H1 (cell line): Measurements from ENCODE around the gene RGS16. TPM values are rescaled to one million over a fixed set of nuclear protein-coding genes. Genes with fewer than 3 reads are reported as not detected.

Experiments used
- CTCF ChIA-PET: fragments of 300-600 bp; sonication (Branson Sonifier 250); formaldehyde crosslinking; loops from one replicate; lab custom pipeline; 2021; ENCODE audit not compliant: partially characterized antibody; lab: Charles Lee
- POLR2A ChIA-PET: fragments of 300-600 bp; sonication (Branson Sonifier 250); formaldehyde crosslinking; loops from one replicate; lab custom pipeline; 2021; ENCODE audit warnings: inconsistent platforms; ENCODE audit not compliant: partially characterized antibody; lab: Charles Lee
- DNase-seq, 2 experiments: peaks; one replicate each; pipeline versions ENCODE4 v3.0.0 to v3.0.0-alpha.2; 2010 to 2022; ENCODE audit warnings: low spot score in 2 of 2, low read depth in 1 of 2, mixed read lengths in 1 of 2
- FAIRE-seq: peaks from 2 replicates; lab custom pipeline; 2011; peaks lifted over from hg19 to GRCh38; lab: Jason Lieb, UNC
- H2AFZ ChIP-seq: 2 replicates; pipeline ENCODE4 v1.8.1; 2012; ENCODE audit warnings: low read length, inconsistent platforms
- H2AK5ac ChIP-seq: 2 replicates; pipeline ENCODE4 v1.6.1; 2013; ENCODE audit warnings: low read depth, low read length
- H2BK120ac ChIP-seq: replicated peaks from 2 replicates; pipeline ENCODE3; 2013; ENCODE audit warnings: low read depth, low read length, inconsistent platforms
- H2BK12ac ChIP-seq: 2 replicates; pipeline ENCODE4 v1.6.1; 2013; ENCODE audit warnings: low read depth, low read length
- H2BK15ac ChIP-seq: 2 replicates; pipeline ENCODE4 v1.6.1; 2013; ENCODE audit warnings: low read length
- H2BK20ac ChIP-seq: 2 replicates; pipeline ENCODE4 v1.6.1; 2013; ENCODE audit warnings: low read length
- H2BK5ac ChIP-seq: 2 replicates; pipeline ENCODE4 v1.6.1; 2013; ENCODE audit warnings: low read depth, low read length
- H3K14ac ChIP-seq: 2 replicates; pipeline ENCODE4 v1.6.1; 2013; ENCODE audit warnings: inconsistent platforms; ENCODE audit not compliant: insufficient read length
- H3K18ac ChIP-seq: 2 replicates; pipeline ENCODE4 v1.6.1; 2013; ENCODE audit warnings: low read length; ENCODE audit errors: extremely low read depth
- H3K23ac ChIP-seq: 2 replicates; pipeline ENCODE4 v1.6.1; 2013; ENCODE audit warnings: inconsistent platforms; ENCODE audit not compliant: insufficient read length
- H3K23me2 ChIP-seq: 2 replicates; pipeline ENCODE4 v1.6.1; 2013; ENCODE audit warnings: low read depth, low read length
- H3K27ac ChIP-seq: 2 replicates; pipeline ENCODE4 v1.6.1; 2011; ENCODE audit warnings: low read depth, low read length, inconsistent platforms
- H3K27me3 ChIP-seq, 4 experiments: replicated peaks in 1 of 4; 1 replicate in 1 of 4; 2 replicates in 3 of 4; pipeline versions ENCODE4 v1.6.1 to v1.8.1; 2011 to 2013; ENCODE audit warnings: low read length in 3 of 4, mild to moderate bottlenecking in 3 of 4, inconsistent platforms in 2 of 4, mixed read lengths in 2 of 4, moderate library complexity in 1 of 4; ENCODE audit not compliant: control insufficient read depth in 3 of 4, insufficient read depth in 3 of 4; ENCODE audit errors: extremely low read depth in 1 of 4
- H3K36me3 ChIP-seq, 4 experiments: 2 replicates each; pipeline versions ENCODE4 v1.6.1 to v1.8.1; 2011 to 2013; ENCODE audit warnings: mild to moderate bottlenecking in 4 of 4, low read length in 3 of 4, moderate library complexity in 2 of 4, control low read depth in 1 of 4, inconsistent platforms in 1 of 4; ENCODE audit not compliant: insufficient read depth in 4 of 4, control insufficient read depth in 2 of 4
- H3K4ac ChIP-seq: replicated peaks from 2 replicates; pipeline ENCODE3; 2013; ENCODE audit warnings: low read length, low read depth, mixed read lengths, inconsistent platforms; ENCODE audit not compliant: insufficient read length
- H3K4me1 ChIP-seq, 4 experiments: replicated peaks in 1 of 4; 1 replicate in 1 of 4; 2 replicates in 3 of 4; pipeline versions ENCODE4 v1.6.1 to v1.8.1; 2011 to 2013; ENCODE audit warnings: low read length in 3 of 4, inconsistent platforms in 2 of 4, mixed read lengths in 1 of 4; ENCODE audit not compliant: insufficient read depth in 4 of 4, control insufficient read depth in 3 of 4
- H3K4me2 ChIP-seq, 2 experiments: 2 replicates each; pipeline versions ENCODE4 v1.6.1 to v1.8.1; 2011 to 2013; ENCODE audit warnings: low read depth in 2 of 2, low read length in 2 of 2, control low read depth in 1 of 2, inconsistent platforms in 1 of 2, mild to moderate bottlenecking in 1 of 2; ENCODE audit not compliant: insufficient read depth in 1 of 2
- H3K4me3 ChIP-seq, 4 experiments: fragments of 200-600, 300-600 bp in 1 of 4; sonication (generic), shearing (Covaris generic), sonication (Bioruptor Twin) in 1 of 4; 2 replicates each; pipeline versions ENCODE4 v1.5.1 to v1.8.1; 2011 to 2016; ENCODE audit warnings: low read length in 4 of 4, low read depth in 3 of 4, control low read depth in 2 of 4, inconsistent platforms in 2 of 4, mild to moderate bottlenecking in 2 of 4, mixed read lengths in 1 of 4, moderate library complexity in 1 of 4; ENCODE audit not compliant: insufficient read depth in 2 of 4; ENCODE audit errors: extremely low read depth in 1 of 4
- H3K56ac ChIP-seq: replicated peaks from 2 replicates; pipeline ENCODE3; 2013; ENCODE audit warnings: low read depth, mild to moderate bottlenecking, mixed read lengths, low read length, inconsistent platforms; ENCODE audit not compliant: insufficient read length
- H3K79me1 ChIP-seq: 2 replicates; pipeline ENCODE4 v1.6.1; 2013; ENCODE audit warnings: low read depth, low read length, control low read depth
- H3K79me2 ChIP-seq, 2 experiments: 2 replicates each; pipeline versions ENCODE4 v1.6.1 to v1.8.1; 2012 to 2013; ENCODE audit warnings: low read length in 2 of 2, mild to moderate bottlenecking in 2 of 2, inconsistent platforms in 1 of 2; ENCODE audit not compliant: insufficient read depth in 2 of 2, control insufficient read depth in 1 of 2
- H3K9ac ChIP-seq, 4 experiments: replicated peaks in 1 of 4; 1 replicate in 1 of 4; 2 replicates in 3 of 4; pipeline versions ENCODE4 v1.6.1 to v1.8.1; 2011 to 2013; ENCODE audit warnings: low read depth in 3 of 4, low read length in 3 of 4, control low read depth in 2 of 4, mild to moderate bottlenecking in 2 of 4, moderate library complexity in 2 of 4, inconsistent platforms in 1 of 4; ENCODE audit errors: extremely low read depth in 1 of 4
- H3K9me3 ChIP-seq, 2 experiments: 2 replicates each; pipeline versions ENCODE4 v1.6.1 to v1.8.1; 2012 to 2013; ENCODE audit warnings: mild to moderate bottlenecking in 2 of 2, moderate library complexity in 2 of 2, control low read depth in 1 of 2, inconsistent platforms in 1 of 2, low read depth in 1 of 2, low read length in 1 of 2, mixed read lengths in 1 of 2; ENCODE audit not compliant: insufficient read depth in 2 of 2
- H4K20me1 ChIP-seq, 2 experiments: replicated peaks in 1 of 2; 2 replicates each; pipeline versions ENCODE3 to v1.8.1; 2011 to 2013; ENCODE audit warnings: inconsistent platforms in 2 of 2, low read length in 2 of 2, mild to moderate bottlenecking in 1 of 2; ENCODE audit not compliant: insufficient read depth in 2 of 2, control insufficient read depth in 1 of 2
- H4K5ac ChIP-seq: 2 replicates; pipeline ENCODE4 v1.6.1; 2013; ENCODE audit warnings: low read length, low read depth, mixed read lengths, inconsistent platforms; ENCODE audit not compliant: insufficient read length
- H4K8ac ChIP-seq: 2 replicates; pipeline ENCODE4 v1.8.0; 2013; ENCODE audit warnings: mild to moderate bottlenecking, moderate library complexity, low read length, inconsistent platforms; ENCODE audit not compliant: insufficient read depth; ENCODE audit errors: extremely low read depth
- H4K91ac ChIP-seq: replicated peaks from 2 replicates; pipeline ENCODE3; 2013; ENCODE audit warnings: low read length, mixed read lengths, inconsistent platforms; ENCODE audit not compliant: insufficient read length
- CHD1 ChIP-seq: IDR thresholded peaks from 2 replicates; pipeline ENCODE4 v1.6.1; 2012; ENCODE audit warnings: low read depth, low read length, improper control_type of control experiment
- GTF2F1 ChIP-seq: IDR thresholded peaks from 2 replicates; pipeline ENCODE4 v1.6.1; 2012; ENCODE audit warnings: low read depth, low read length, improper control_type of control experiment, borderline replicate concordance
- KDM1A ChIP-seq: fragments of 200-600, 300-600 bp; sonication (generic); IDR thresholded peaks from 2 replicates; pipeline ENCODE4 v1.7.1; 2016; ENCODE audit warnings: mild to moderate bottlenecking, low read length, borderline replicate concordance
- RAD21 ChIP-seq, 2 experiments: IDR thresholded peaks in 1 of 2; conservative IDR thresholded peaks in 1 of 2; 2 replicates each; pipeline ENCODE4 v1.6.1; 2011; ENCODE audit warnings: low read depth in 2 of 2, low read length in 2 of 2, improper control_type of control experiment in 1 of 2, inconsistent platforms in 1 of 2, mild to moderate bottlenecking in 1 of 2, moderate library complexity in 1 of 2
- SP2 ChIP-seq: IDR thresholded peaks from 2 replicates; pipeline ENCODE4 v1.6.1; 2012; ENCODE audit warnings: mild to moderate bottlenecking, low read length, inconsistent platforms
- WGBS, 2 experiments: shearing (Covaris generic) in 1 of 2; methylation state at CpG; one replicate each; pipeline versions ENCODE4 v1.1.6 to v1.1.7; 2013 to 2015; ENCODE audit warnings: low lambda C conversion rate in 2 of 2, mixed read lengths in 2 of 2, inconsistent platforms in 1 of 2, low coverage in 1 of 2, missing lambda C conversion rate in 1 of 2; ENCODE audit not compliant: insufficient replicate concordance in 2 of 2, insufficient coverage in 1 of 2, insufficient read length in 1 of 2; ENCODE audit errors: extremely low coverage in 1 of 2, missing lambda C conversion rate in 1 of 2; 5-methylcytosine and 5-hydroxymethylcytosine counted together
- polyA plus RNA-seq, 7 experiments: library from polyadenylated mRNA; depleted of rRNA in 3 of 7; stranded (reverse) in 5 of 7; unstranded in 2 of 7; fragments of >200 nt in 5 of 7; fragments of 200-250 nt in 2 of 7; gene quantifications; 1 replicate in 5 of 7; 2 replicates in 1 of 7; 4 replicates in 1 of 7; pipeline versions ENCODE4 v1.2.1 to v1.2.3, GENCODE V29; 2011 to 2013; ENCODE audit warnings: missing spikeins in 2 of 7, mixed read lengths in 2 of 7
- total RNA-seq: library from RNA; stranded (reverse); fragmentation: NEBNext Ultra II Directional; extraction: Animal tissue kit (Norgen Biotek cat#: 25700); gene quantifications from 2 replicates; pipeline ENCODE4 v1.2.1, GENCODE V29; 2021

Gene RGS16
- total and polyA plus RNA-seq, 2 of the 8 experiments (the other 6 are each of a cell fraction or from before 2014, with no cell fraction given), result 5.7 to 9.8 TPM

DNA sequence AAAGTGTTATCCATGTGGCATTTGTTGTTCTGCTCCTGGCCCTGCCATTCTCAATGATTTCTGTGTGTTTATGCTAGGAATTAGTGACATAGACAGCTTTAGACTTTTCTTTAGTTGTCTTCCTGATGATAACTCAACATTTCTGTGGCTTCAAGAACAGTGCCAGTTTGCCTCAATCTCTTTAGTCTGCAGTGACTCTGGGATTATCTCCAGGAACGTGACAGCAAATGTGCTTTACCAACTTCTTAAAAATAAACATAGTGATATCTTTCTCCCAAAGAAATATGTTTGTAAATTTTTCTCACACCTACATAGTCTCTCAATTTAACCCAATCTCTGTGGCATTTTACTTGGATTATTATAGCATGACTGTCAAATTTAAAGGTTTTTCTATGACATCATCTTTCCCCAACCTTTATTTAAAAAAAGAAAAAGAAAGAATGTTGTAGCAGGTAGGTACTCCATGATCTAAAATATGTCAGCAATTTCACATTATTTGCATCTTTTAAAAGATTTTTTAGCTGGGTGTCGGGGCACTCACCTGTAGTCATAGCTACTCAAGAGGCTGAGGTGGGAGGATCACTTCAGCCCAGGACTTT lies 39.7 kb downstream of the RGS16 start:
- Histone ChIP-seq H3K27me3 (no peaks in the 10 kb centered on the region), H2BK12ac (no peak overlapping the region), H2BK20ac (no peak overlapping the region), H2BK5ac (no peak overlapping the region), H3K79me2 (no peaks in the 10 kb centered on the region), H3K79me1 (no peaks in the 10 kb centered on the region), H3K4me1 (no peaks in the 10 kb centered on the region), H4K8ac (no peak overlapping the region), H3K36me3 (no peaks in the 10 kb centered on the region), H3K14ac (no peak overlapping the region), H3K9ac (no peak overlapping the region), H2BK15ac (no peak overlapping the region), H4K91ac (no peak overlapping the region), H4K5ac (no peak overlapping the region), H2AFZ (no peak overlapping the region), H3K4ac (no peak overlapping the region), H3K56ac (no peak overlapping the region), H3K4me2 (no peak overlapping the region), H3K23me2 (no peaks in the 10 kb centered on the region), H4K20me1 (no peaks in the 10 kb centered on the region), H3K4me3 (no peak overlapping the region), H2AK5ac (no peak overlapping the region), H3K23ac (no peak overlapping the region), H2BK120ac (no peak overlapping the region), H3K27ac (no peak overlapping the region), H3K18ac (no peak overlapping the region), H3K9me3 (no peaks in the 10 kb centered on the region)
- POLR2A ChIA-PET, result no interaction called here
- CTCF ChIA-PET, result no interaction called here
- DNase-seq (no peak), FAIRE-seq (no peak)
- WGBS, 2 experiments, result 81% methylated on average over 2 of the region's 2 CpGs; no CpG with 5 or more reads in 1 of the 2 experiments
- TF ChIP-seq SP2, result no peak
- TF ChIP-seq RAD21 (IDR thresholded peaks at IDR 0.05 in 1 of 2, conservative IDR thresholded peaks at IDR 0.05 in 1 of 2; ENCODE audit: low read depth in 2 of 2, low read length in 2 of 2), result no peak
- TF ChIP-seq GTF2F1, result no peak
- TF ChIP-seq KDM1A, result no peak
- no peak for TF ChIP-seq CHD1
